ENCODE data around the gene AGTPBP1. TPM values are rescaled to one million over a fixed set of nuclear protein-coding genes. Genes with fewer than 3 reads are reported as not detected.

AGTPBP1 gene
- total and polyA plus RNA-seq, 2 experiments from 2014 or later: 31.4 to 58.0 TPM

DNA sequence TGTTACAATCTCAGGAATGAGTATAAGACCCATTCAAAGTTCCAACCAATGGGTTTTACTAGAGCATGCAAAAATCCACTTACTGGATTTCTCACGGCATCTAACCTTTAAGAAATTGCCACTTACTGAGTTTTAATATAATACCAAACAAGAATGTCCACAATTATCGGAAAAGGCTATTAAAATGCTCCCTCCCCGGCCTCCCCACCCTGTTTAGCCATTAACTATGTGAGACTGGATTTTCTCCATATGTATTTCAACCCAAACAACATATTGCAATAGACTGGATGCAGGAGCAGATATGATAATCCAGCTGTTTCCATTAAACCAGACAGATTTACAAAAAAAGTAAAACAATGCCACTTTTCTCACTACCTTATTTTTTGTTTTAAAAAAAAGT is 4.1 kb downstream of the AGTPBP1 start (continued):
- TF ChIP-seq, protein P1, sequence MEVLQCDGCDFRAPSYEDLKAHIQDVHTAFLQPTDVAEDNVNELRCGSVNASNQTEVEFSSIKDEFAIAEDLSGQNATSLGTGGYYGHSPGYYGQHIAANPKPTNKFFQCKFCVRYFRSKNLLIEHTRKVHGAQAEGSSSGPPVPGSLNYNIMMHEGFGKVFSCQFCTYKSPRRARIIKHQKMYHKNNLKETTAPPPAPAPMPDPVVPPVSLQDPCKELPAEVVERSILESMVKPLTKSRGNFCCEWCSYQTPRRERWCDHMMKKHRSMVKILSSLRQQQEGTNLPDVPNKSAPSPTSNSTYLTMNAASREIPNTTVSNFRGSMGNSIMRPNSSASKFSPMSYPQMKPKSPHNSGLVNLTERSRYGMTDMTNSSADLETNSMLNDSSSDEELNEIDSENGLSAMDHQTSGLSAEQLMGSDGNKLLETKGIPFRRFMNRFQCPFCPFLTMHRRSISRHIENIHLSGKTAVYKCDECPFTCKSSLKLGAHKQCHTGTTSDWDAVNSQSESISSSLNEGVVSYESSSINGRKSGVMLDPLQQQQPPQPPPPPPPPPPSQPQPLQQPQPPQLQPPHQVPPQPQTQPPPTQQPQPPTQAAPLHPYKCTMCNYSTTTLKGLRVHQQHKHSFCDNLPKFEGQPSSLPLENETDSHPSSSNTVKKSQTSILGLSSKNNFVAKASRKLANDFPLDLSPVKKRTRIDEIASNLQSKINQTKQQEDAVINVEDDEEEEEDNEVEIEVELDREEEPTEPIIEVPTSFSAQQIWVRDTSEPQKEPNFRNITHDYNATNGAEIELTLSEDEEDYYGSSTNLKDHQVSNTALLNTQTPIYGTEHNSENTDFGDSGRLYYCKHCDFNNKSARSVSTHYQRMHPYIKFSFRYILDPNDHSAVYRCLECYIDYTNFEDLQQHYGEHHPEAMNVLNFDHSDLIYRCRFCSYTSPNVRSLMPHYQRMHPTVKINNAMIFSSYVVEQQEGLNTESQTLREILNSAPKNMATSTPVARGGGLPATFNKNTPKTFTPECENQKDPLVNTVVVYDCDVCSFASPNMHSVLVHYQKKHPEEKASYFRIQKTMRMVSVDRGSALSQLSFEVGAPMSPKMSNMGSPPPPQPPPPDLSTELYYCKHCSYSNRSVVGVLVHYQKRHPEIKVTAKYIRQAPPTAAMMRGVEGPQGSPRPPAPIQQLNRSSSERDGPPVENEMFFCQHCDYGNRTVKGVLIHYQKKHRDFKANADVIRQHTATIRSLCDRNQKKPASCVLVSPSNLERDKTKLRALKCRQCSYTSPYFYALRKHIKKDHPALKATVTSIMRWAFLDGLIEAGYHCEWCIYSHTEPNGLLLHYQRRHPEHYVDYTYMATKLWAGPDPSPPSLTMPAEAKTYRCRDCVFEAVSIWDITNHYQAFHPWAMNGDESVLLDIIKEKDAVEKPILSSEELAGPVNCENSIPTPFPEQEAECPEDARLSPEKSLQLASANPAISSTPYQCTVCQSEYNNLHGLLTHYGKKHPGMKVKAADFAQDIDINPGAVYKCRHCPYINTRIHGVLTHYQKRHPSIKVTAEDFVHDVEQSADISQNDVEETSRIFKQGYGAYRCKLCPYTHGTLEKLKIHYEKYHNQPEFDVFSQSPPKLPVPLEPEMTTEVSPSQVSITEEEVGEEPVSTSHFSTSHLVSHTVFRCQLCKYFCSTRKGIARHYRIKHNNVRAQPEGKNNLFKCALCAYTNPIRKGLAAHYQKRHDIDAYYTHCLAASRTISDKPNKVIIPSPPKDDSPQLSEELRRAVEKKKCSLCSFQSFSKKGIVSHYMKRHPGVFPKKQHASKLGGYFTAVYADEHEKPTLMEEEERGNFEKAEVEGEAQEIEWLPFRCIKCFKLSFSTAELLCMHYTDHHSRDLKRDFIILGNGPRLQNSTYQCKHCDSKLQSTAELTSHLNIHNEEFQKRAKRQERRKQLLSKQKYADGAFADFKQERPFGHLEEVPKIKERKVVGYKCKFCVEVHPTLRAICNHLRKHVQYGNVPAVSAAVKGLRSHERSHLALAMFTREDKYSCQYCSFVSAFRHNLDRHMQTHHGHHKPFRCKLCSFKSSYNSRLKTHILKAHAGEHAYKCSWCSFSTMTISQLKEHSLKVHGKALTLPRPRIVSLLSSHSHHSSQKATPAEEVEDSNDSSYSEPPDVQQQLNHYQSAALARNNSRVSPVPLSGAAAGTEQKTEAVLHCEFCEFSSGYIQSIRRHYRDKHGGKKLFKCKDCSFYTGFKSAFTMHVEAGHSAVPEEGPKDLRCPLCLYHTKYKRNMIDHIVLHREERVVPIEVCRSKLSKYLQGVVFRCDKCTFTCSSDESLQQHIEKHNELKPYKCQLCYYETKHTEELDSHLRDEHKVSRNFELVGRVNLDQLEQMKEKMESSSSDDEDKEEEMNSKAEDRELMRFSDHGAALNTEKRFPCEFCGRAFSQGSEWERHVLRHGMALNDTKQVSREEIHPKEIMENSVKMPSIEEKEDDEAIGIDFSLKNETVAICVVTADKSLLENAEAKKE (CRISPR knock-in tag; IDR thresholded peaks at IDR 0.05): no peak
- TF ChIP-seq POLR2AphosphoS5 (IDR thresholded peaks at IDR 0.05; ENCODE audit: low read depth) (no peak), EZH2phosphoT487 (IDR thresholded peaks at IDR 0.05; ENCODE audit: unreplicated experiment) (no peak), JUNB (IDR thresholded peaks at IDR 0.05; ENCODE audit: unreplicated experiment) (no peak)

DNA sequence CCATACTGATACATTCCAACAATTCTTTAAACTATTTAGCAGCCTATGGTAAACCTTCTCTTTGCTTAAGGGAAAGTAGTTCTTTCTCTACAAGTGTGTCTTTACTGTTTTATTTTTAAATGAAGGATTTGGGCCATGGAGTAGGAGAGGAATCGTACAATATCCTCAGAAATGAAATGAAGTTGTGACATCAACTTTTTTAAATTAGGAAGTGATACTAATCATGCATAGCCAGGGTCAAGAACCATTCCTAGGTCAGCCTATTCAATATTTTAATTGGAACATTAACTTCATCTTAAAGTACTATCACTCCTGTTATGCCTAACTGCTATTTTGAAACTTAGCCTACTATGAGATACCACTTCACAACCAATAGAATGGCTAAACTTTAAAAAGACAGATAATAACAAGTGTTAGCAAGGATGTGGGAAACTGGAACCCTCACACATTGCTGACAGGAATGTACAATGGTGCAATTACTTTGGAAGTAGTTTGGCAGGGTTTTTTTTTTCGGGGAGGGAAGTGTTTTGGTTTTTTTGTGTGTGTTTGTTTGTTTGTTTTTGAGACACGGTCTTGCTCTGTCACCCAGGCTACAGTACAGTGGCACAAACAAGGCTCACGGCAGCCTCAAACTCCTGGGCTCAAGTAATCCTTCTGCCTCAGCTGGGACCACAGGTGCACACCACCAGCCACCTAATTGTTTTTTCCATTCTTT is 10.7 kb downstream of the AGTPBP1 start:
- no peaks in the 10 kb centered on the region for H3K9me3 Mint-ChIP-seq
- TF ChIP-seq EZH2phosphoT487 (IDR thresholded peaks at IDR 0.05; ENCODE audit: unreplicated experiment) (no peak), STAT1 (IDR thresholded peaks at IDR 0.05; ENCODE audit: unreplicated experiment) (no peak), POLR2AphosphoS5 (IDR thresholded peaks at IDR 0.05; ENCODE audit: low read depth) (no peak), CREB1 (CRISPR knock-in tag; IDR thresholded peaks at IDR 0.05; ENCODE audit: low read depth) (no peak), JUNB (IDR thresholded peaks at IDR 0.05; ENCODE audit: unreplicated experiment) (no peak)
- TF ChIP-seq, protein P2, sequence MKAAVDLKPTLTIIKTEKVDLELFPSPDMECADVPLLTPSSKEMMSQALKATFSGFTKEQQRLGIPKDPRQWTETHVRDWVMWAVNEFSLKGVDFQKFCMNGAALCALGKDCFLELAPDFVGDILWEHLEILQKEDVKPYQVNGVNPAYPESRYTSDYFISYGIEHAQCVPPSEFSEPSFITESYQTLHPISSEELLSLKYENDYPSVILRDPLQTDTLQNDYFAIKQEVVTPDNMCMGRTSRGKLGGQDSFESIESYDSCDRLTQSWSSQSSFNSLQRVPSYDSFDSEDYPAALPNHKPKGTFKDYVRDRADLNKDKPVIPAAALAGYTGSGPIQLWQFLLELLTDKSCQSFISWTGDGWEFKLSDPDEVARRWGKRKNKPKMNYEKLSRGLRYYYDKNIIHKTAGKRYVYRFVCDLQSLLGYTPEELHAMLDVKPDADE (IDR thresholded peaks at IDR 0.05): no peak
- TF ChIP-seq, protein P3, sequence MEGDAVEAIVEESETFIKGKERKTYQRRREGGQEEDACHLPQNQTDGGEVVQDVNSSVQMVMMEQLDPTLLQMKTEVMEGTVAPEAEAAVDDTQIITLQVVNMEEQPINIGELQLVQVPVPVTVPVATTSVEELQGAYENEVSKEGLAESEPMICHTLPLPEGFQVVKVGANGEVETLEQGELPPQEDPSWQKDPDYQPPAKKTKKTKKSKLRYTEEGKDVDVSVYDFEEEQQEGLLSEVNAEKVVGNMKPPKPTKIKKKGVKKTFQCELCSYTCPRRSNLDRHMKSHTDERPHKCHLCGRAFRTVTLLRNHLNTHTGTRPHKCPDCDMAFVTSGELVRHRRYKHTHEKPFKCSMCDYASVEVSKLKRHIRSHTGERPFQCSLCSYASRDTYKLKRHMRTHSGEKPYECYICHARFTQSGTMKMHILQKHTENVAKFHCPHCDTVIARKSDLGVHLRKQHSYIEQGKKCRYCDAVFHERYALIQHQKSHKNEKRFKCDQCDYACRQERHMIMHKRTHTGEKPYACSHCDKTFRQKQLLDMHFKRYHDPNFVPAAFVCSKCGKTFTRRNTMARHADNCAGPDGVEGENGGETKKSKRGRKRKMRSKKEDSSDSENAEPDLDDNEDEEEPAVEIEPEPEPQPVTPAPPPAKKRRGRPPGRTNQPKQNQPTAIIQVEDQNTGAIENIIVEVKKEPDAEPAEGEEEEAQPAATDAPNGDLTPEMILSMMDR (conservative IDR thresholded peaks at IDR 0.05; ENCODE audit: low read depth in 2 of 2): no peak

More for the DNA sequence above, 10.7 kb downstream of the AGTPBP1 start:
- no peaks in the 10 kb centered on the region; the same call in 1 of the 2 replicates for H3K4me1 ChIP-seq (ENCODE audit: insufficient read depth)
- H3K9me2 ChIP-seq (ENCODE audit: insufficient read depth): no peaks in the 10 kb centered on the region
- H3F3A ChIP-seq (replicated peaks; ENCODE audit: low read depth): no peaks in the 10 kb centered on the region
- ATAC-seq (no peak), DNase-seq (ENCODE audit: low spot score) (no peak)
- no peak overlapping the region for H3K27ac ChIP-seq (ENCODE audit: low read depth)
- no peaks in the 10 kb centered on the region for H3K27me3 ChIP-seq (ENCODE audit: insufficient read depth)
- H4K20me1 ChIP-seq (replicated peaks; ENCODE audit: insufficient read depth): peaks cover 7% of the 10 kb centered on the region; the same call in 1 of the 2 replicates
- H3K4me3 ChIP-seq: no peak overlapping the region
- no peak overlapping the region for H3K4me3 Mint-ChIP-seq
- H3K36me3 Mint-ChIP-seq (ENCODE audit: low read depth): no peaks in the 10 kb centered on the region
- H3K4me1 Mint-ChIP-seq: peaks cover 9% of the 10 kb centered on the region
- H3K36me3 ChIP-seq (ENCODE audit: insufficient read depth): no peaks in the 10 kb centered on the region
- H3K4me2 ChIP-seq: no peak overlapping the region
- peaks cover 100% of the 10 kb centered on the region for H3K79me2 ChIP-seq (replicated peaks; ENCODE audit: insufficient read depth)
- H3K27ac Mint-ChIP-seq: no peak overlapping the region
- H3K27me3 Mint-ChIP-seq (ENCODE audit: insufficient read depth, low read depth, poor library complexity): peaks cover 2% of the 10 kb centered on the region
- no peak overlapping the region for H2AFZ ChIP-seq
